H9 (cell line): ENCODE results near the gene CTAGE4. TPM values are rescaled to one million over a fixed set of nuclear protein-coding genes. Genes with fewer than 3 reads are reported as not detected.

Experiments used
- DNase-seq: peaks from one replicate; pipeline ENCODE4 v3.0.0-alpha.2; 2017
- H2AFZ ChIP-seq: one replicate; pipeline ENCODE4 v1.6.1; 2013; ENCODE audit warnings: mild to moderate bottlenecking, low read length, control low read depth, moderate library complexity
- H2AK5ac ChIP-seq: 2 replicates; pipeline ENCODE4 v1.6.1; 2013; ENCODE audit warnings: low read length, control low read depth, mixed read lengths; ENCODE audit not compliant: insufficient read length
- H2BK120ac ChIP-seq: one replicate; pipeline ENCODE4 v1.6.1; 2013; ENCODE audit warnings: low read depth, mild to moderate bottlenecking, low read length, control low read depth, inconsistent platforms; ENCODE audit not compliant: poor library complexity, severe bottlenecking
- H2BK12ac ChIP-seq: 2 replicates; pipeline ENCODE4 v1.6.1; 2013; ENCODE audit warnings: low read length, control low read depth, mixed read lengths, low read depth; ENCODE audit not compliant: insufficient read length
- H2BK15ac ChIP-seq: 2 replicates; pipeline ENCODE4 v1.6.1; 2013; ENCODE audit warnings: low read depth, low read length, control low read depth
- H2BK20ac ChIP-seq: one replicate; pipeline ENCODE4 v1.6.1; 2013; ENCODE audit warnings: low read depth, mild to moderate bottlenecking, low read length, control low read depth, inconsistent platforms; ENCODE audit not compliant: poor library complexity, severe bottlenecking
- H2BK5ac ChIP-seq: 2 replicates; pipeline ENCODE4 v1.6.1; 2013; ENCODE audit warnings: low read length, control low read depth, mixed read lengths; ENCODE audit not compliant: insufficient read length
- H3K14ac ChIP-seq: 2 replicates; pipeline ENCODE4 v1.6.1; 2013; ENCODE audit warnings: low read length, control low read depth; ENCODE audit not compliant: insufficient read depth
- H3K18ac ChIP-seq: 2 replicates; pipeline ENCODE4 v1.6.1; 2013; ENCODE audit warnings: low read depth, mild to moderate bottlenecking, mixed read lengths, low read length, control low read depth; ENCODE audit not compliant: insufficient read length
- H3K23ac ChIP-seq: 2 replicates; pipeline ENCODE4 v1.6.1; 2013; ENCODE audit warnings: low read length, control low read depth, mixed read lengths, low read depth; ENCODE audit not compliant: insufficient read length
- H3K23me2 ChIP-seq: 2 replicates; pipeline ENCODE4 v1.6.1; 2013; ENCODE audit warnings: low read depth, mild to moderate bottlenecking, mixed read lengths, low read length, control low read depth; ENCODE audit not compliant: insufficient read length, poor library complexity, severe bottlenecking
- H3K27ac ChIP-seq: 2 replicates; pipeline ENCODE4 v1.5.1; 2013; ENCODE audit warnings: low read length, control low read depth, mixed read lengths, low read depth; ENCODE audit not compliant: insufficient read length
- H3K27me3 ChIP-seq: 2 replicates; pipeline ENCODE4 v1.6.1; 2013; ENCODE audit warnings: low read length, control low read depth, inconsistent platforms; ENCODE audit not compliant: insufficient read depth
- H3K4ac ChIP-seq: 2 replicates; pipeline ENCODE4 v1.6.1; 2013; ENCODE audit warnings: low read depth, mild to moderate bottlenecking, control low read depth, inconsistent platforms, low read length, moderate library complexity
- H3K4me1 ChIP-seq: 2 replicates; pipeline ENCODE4 v1.6.1; 2013; ENCODE audit warnings: low read length, control low read depth, inconsistent platforms; ENCODE audit not compliant: insufficient read depth
- H3K4me2 ChIP-seq: 2 replicates; pipeline ENCODE4 v1.6.1; 2013; ENCODE audit warnings: low read length, control low read depth, mixed read lengths; ENCODE audit not compliant: insufficient read length, insufficient read depth
- H3K56ac ChIP-seq: 2 replicates; pipeline ENCODE4 v1.6.1; 2013; ENCODE audit warnings: low read depth, mild to moderate bottlenecking, mixed read lengths, low read length, control low read depth; ENCODE audit not compliant: insufficient read length
- H3K79me1 ChIP-seq: 2 replicates; pipeline ENCODE4 v1.6.1; 2013; ENCODE audit warnings: low read depth, mild to moderate bottlenecking, moderate library complexity, low read length, control low read depth, inconsistent platforms; ENCODE audit not compliant: insufficient read depth, poor library complexity, severe bottlenecking
- H3K79me2 ChIP-seq: 2 replicates; pipeline ENCODE4 v1.6.1; 2013; ENCODE audit warnings: low read length, control low read depth, inconsistent platforms; ENCODE audit not compliant: insufficient read depth
- H3K9ac ChIP-seq: 2 replicates; pipeline ENCODE4 v1.6.1; 2013; ENCODE audit warnings: low read length, control low read depth, mixed read lengths; ENCODE audit not compliant: insufficient read length; ENCODE audit errors: extremely low read depth
- H3K9me3 ChIP-seq: one replicate; pipeline ENCODE4 v1.6.1; 2013; ENCODE audit warnings: low read depth, low read length, inconsistent platforms; ENCODE audit not compliant: control insufficient read depth
- H3T11ph ChIP-seq: one replicate; pipeline ENCODE4 v1.6.1; 2013; ENCODE audit warnings: mild to moderate bottlenecking, low read length, control low read depth, inconsistent platforms
- H4K20me1 ChIP-seq: one replicate; pipeline ENCODE4 v1.6.1; 2013; ENCODE audit not compliant: control insufficient read depth, insufficient read length, insufficient read depth
- H4K5ac ChIP-seq: 2 replicates; pipeline ENCODE4 v1.6.1; 2013; ENCODE audit warnings: low read depth, mild to moderate bottlenecking, mixed read lengths, low read length, control low read depth; ENCODE audit not compliant: insufficient read length
- H4K8ac ChIP-seq: replicated peaks from 2 replicates; pipeline ENCODE4 v1.6.1; 2013; ENCODE audit warnings: low read length, control low read depth, mixed read lengths, low read depth; ENCODE audit not compliant: insufficient read length
- H4K91ac ChIP-seq: 2 replicates; pipeline ENCODE4 v1.6.1; 2013; ENCODE audit warnings: low read depth, mild to moderate bottlenecking, moderate library complexity, mixed read lengths, low read length, control low read depth; ENCODE audit not compliant: insufficient read length
- H3K27ac Mint-ChIP-seq, 3 experiments: 2 replicates in 2 of 3; 3 replicates in 1 of 3; pipeline ENCODE4 v1.8.0; 2020 to 2021; ENCODE audit warnings: mixed read lengths in 3 of 3, mild to moderate bottlenecking in 1 of 3, moderate library complexity in 1 of 3
- H3K27me3 Mint-ChIP-seq: 2 replicates; pipeline ENCODE4 v1.8.0; 2021; ENCODE audit warnings: low read depth, mild to moderate bottlenecking, moderate library complexity, mixed read lengths
- H3K36me3 Mint-ChIP-seq, 3 experiments: 2 replicates in 2 of 3; 3 replicates in 1 of 3; pipeline ENCODE4 v1.8.0; 2020 to 2021; ENCODE audit warnings: low read depth in 3 of 3, mixed read lengths in 3 of 3; ENCODE audit not compliant: insufficient read depth in 1 of 3
- H3K4me1 Mint-ChIP-seq, 2 experiments: 2 replicates each; pipeline ENCODE4 v1.8.0; 2020; ENCODE audit warnings: mixed read lengths in 2 of 2
- H3K4me3 Mint-ChIP-seq, 2 experiments: 2 replicates in 1 of 2; 3 replicates in 1 of 2; pipeline ENCODE4 v1.8.0; 2020 to 2021; ENCODE audit warnings: mild to moderate bottlenecking in 2 of 2, mixed read lengths in 2 of 2, moderate library complexity in 1 of 2
- H3K9me3 Mint-ChIP-seq, 2 experiments: 2 replicates in 1 of 2; 3 replicates in 1 of 2; pipeline ENCODE4 v1.8.0; 2020; ENCODE audit warnings: mild to moderate bottlenecking in 2 of 2, mixed read lengths in 2 of 2, moderate library complexity in 1 of 2
- whole genome bisulfite sequencing: extraction: QIAGEN DNeasy Blood & Tissue Kit; methylation state at CpG from one replicate; pipeline ENCODE4 v1.1.7; 2013; ENCODE audit warnings: missing lambda C conversion rate, low lambda C conversion rate, mixed read lengths; ENCODE audit not compliant: insufficient read length; ENCODE audit errors: extremely low coverage; 5-methylcytosine and 5-hydroxymethylcytosine counted together
- total RNA-seq: library from RNA; stranded (reverse); gene quantifications from 2 replicates; pipeline ENCODE4 v1.2.1, GENCODE V29; 2021
- TF ChIP-seq, protein P1 (sequence below): fragments of 200-600 bp; sonication (generic); conservative IDR thresholded peaks from 3 replicates; pipeline ENCODE4 v1.8.0; 2021; ENCODE audit warnings: antibody characterized with exemption, mild to moderate bottlenecking

CTAGE4 gene
- total RNA-seq, 1 experiment from 2014 or later = 6.2 TPM

DNA sequence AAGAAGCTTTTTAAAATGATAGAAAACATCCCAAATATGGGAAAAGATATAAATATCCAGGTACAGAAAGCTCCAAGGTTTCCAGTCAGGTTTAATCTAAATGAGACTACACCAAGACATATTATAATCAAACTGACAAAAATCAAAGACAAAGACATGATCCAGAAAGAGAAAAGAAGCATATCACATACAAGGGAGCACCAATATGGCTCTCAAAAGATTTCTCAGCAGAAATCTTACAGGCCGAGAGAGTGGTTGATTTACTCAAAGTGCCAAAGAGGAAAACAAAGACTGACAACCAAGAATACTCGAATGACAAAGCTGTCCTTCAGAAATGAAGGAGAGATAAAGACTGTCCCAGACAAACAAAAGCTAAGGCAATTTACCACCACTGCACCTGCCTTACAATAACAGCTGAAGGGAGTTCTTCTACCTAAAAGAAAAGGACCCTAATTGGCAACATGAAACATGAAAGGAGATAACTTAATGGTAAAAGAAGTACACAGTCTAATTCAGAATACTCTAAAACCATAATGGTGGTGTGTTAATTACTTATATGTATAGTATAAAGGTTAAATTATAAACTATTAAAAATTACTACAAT, 34.9 kb upstream of the CTAGE4 start:
- H3K4me3 Mint-ChIP-seq = no peak overlapping the region
- peaks cover 4 to 33% (median 14%) of the 10 kb centered on the region in 3 experiments; a peak in 6 of 7 replicates for H3K36me3 Mint-ChIP-seq
- Histone ChIP-seq H4K20me1 (no peaks in the 10 kb centered on the region), H2AFZ (no peak overlapping the region), H3K27ac (no peak overlapping the region), H4K5ac (no peak overlapping the region), H3T11ph (no peak overlapping the region), H3K4me2 (no peak overlapping the region), H4K8ac (no peak overlapping the region), H3K9ac (no peak overlapping the region), H3K14ac (no peak overlapping the region), H2BK15ac (no peak overlapping the region), H3K18ac (no peak overlapping the region), H2BK5ac (no peak overlapping the region), H2BK12ac (no peak overlapping the region), H3K9me3 (no peaks in the 10 kb centered on the region), H2BK20ac (no peak overlapping the region), H3K4ac (no peak overlapping the region), H2BK120ac (no peak overlapping the region), H2AK5ac (no peak overlapping the region), H3K27me3 (no peaks in the 10 kb centered on the region), H4K91ac (no peak overlapping the region), H3K79me2 (no peaks in the 10 kb centered on the region), H3K79me1 (no peaks in the 10 kb centered on the region), H3K23me2 (no peaks in the 10 kb centered on the region), H3K23ac (no peak overlapping the region), H3K56ac (no peak overlapping the region), H3K4me1 (no peaks in the 10 kb centered on the region)
- DNase-seq = no peak
- peaks cover 1% of the 10 kb centered on the region; the same call in 1 of the 2 replicates for H3K27me3 Mint-ChIP-seq
- no CpG with 5 or more reads among the region's 2 CpGs for WGBS
- peaks cover 28 to 36% of the 10 kb centered on the region in 2 experiments for H3K9me3 Mint-ChIP-seq
- H3K27ac Mint-ChIP-seq = no peak overlapping the region
- H3K4me1 Mint-ChIP-seq = no peaks in the 10 kb centered on the region
- TF ChIP-seq, protein P1, sequence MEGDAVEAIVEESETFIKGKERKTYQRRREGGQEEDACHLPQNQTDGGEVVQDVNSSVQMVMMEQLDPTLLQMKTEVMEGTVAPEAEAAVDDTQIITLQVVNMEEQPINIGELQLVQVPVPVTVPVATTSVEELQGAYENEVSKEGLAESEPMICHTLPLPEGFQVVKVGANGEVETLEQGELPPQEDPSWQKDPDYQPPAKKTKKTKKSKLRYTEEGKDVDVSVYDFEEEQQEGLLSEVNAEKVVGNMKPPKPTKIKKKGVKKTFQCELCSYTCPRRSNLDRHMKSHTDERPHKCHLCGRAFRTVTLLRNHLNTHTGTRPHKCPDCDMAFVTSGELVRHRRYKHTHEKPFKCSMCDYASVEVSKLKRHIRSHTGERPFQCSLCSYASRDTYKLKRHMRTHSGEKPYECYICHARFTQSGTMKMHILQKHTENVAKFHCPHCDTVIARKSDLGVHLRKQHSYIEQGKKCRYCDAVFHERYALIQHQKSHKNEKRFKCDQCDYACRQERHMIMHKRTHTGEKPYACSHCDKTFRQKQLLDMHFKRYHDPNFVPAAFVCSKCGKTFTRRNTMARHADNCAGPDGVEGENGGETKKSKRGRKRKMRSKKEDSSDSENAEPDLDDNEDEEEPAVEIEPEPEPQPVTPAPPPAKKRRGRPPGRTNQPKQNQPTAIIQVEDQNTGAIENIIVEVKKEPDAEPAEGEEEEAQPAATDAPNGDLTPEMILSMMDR = no peak
